Lung (tissue), 12 donors: ENCODE data around the gene PSMB11. TPM values are rescaled to one million over a fixed set of nuclear protein-coding genes. Genes with fewer than 3 reads are reported as not detected.

ENCODE experiments used
- ATAC-seq: fragments of 200-7000 bp; cut with Tn5 transposase; one replicate; pipeline ENCODE4 v1.9.1; 2020; ENCODE audit warnings: moderate number of reproducible peaks; ENCODE audit not compliant: insufficient read depth, low FRiP score
- DNase-seq, 3 donors: peaks; one replicate each; pipeline ENCODE4 v3.0.0-alpha.2; 2013 to 2017
- H3K27ac ChIP-seq, 2 donors: one replicate each; pipeline ENCODE4 v1.5.1; 2013; ENCODE audit warnings: mild to moderate bottlenecking in 2 of 2, moderate library complexity in 2 of 2, control low read depth in 1 of 2, inconsistent platforms in 1 of 2, low read depth in 1 of 2, low read length in 1 of 2
- H3K27me3 ChIP-seq, 3 donors: one replicate each; pipeline ENCODE4 v1.5.1; 2013; ENCODE audit warnings: low read length in 2 of 3; ENCODE audit not compliant: control insufficient read depth in 3 of 3, insufficient read depth in 3 of 3
- H3K36me3 ChIP-seq, 4 donors: one replicate each; pipeline ENCODE4 v1.5.1; 2013; ENCODE audit warnings: low read length in 4 of 4, mild to moderate bottlenecking in 1 of 4, moderate library complexity in 1 of 4; ENCODE audit not compliant: control insufficient read depth in 4 of 4, insufficient read depth in 4 of 4
- H3K4me1 ChIP-seq, 5 donors: one replicate each; pipeline ENCODE4 v1.5.1; 2013; ENCODE audit warnings: low read length in 5 of 5, mild to moderate bottlenecking in 2 of 5, moderate library complexity in 1 of 5; ENCODE audit not compliant: control insufficient read depth in 5 of 5, insufficient read depth in 5 of 5
- H3K4me3 ChIP-seq: one replicate; pipeline ENCODE4 v1.5.1; 2013; ENCODE audit warnings: mild to moderate bottlenecking, control low read depth, moderate library complexity
- H3K9ac ChIP-seq, 2 donors: one replicate each; pipeline ENCODE4 v1.5.1; 2013; ENCODE audit warnings: low read length in 2 of 2, control low read depth in 1 of 2; ENCODE audit not compliant: insufficient read depth in 1 of 2
- H3K9me3 ChIP-seq, 4 donors: one replicate each; pipeline ENCODE4 v1.5.1; 2013; ENCODE audit warnings: low read length in 3 of 4, mild to moderate bottlenecking in 1 of 4, moderate library complexity in 1 of 4; ENCODE audit not compliant: control insufficient read depth in 4 of 4, insufficient read depth in 3 of 4
- WGBS, 2 donors: extraction: QIAGEN DNeasy Blood & Tissue Kit; methylation state at CpG; one replicate each; pipeline ENCODE4 v1.1.7; 2013; 5-methylcytosine and 5-hydroxymethylcytosine counted together
- polyA plus RNA-seq, 2 donors: library from polyadenylated mRNA; stranded (reverse); fragments of 200-250 nt; gene quantifications; one replicate each; pipeline ENCODE4 v1.2.1, GENCODE V29; 2013
- total RNA-seq, 2 donors: library from RNA; depleted of rRNA in 1 of 2; stranded (reverse); fragments of >200 nt in 1 of 2; gene quantifications; one replicate each; pipeline ENCODE4 v1.2.1, GENCODE V29; 2014 to 2021
- TF ChIP-seq, protein P1 (sequence below): IDR thresholded peaks from 2 replicates; pipeline ENCODE4 v1.5.1; 2012; ENCODE audit warnings: mild to moderate bottlenecking; ENCODE audit errors: control extremely low read depth, extremely low read depth
- donor health status: control.
- donor health status: control.
- donor health status: Bipolar disorder and iron deficiency.
- donor health status: healthy.
- donor health status: DM: yes; HTN: yes; CAD: no.

The PSMB11 gene
- total and polyA plus RNA-seq, 4 donors = not detected

GRCh38 chr14:23041729-23042128, 283 bp upstream of the PSMB11 start:
- Histone ChIP-seq H3K9ac (no peak overlapping the region), H3K4me1 (peaks cover 0 to 13% (median 7%) of the 10 kb centered on the region in 5 donors), H3K9me3 (no peaks in the 10 kb centered on the region), H3K36me3 (no peaks in the 10 kb centered on the region), H3K27ac (no peak overlapping the region), H3K4me3 (no peak overlapping the region), H3K27me3 (no peaks in the 10 kb centered on the region)
- DNase-seq = no peak
- ATAC-seq = no peak
- TF ChIP-seq, protein P1, sequence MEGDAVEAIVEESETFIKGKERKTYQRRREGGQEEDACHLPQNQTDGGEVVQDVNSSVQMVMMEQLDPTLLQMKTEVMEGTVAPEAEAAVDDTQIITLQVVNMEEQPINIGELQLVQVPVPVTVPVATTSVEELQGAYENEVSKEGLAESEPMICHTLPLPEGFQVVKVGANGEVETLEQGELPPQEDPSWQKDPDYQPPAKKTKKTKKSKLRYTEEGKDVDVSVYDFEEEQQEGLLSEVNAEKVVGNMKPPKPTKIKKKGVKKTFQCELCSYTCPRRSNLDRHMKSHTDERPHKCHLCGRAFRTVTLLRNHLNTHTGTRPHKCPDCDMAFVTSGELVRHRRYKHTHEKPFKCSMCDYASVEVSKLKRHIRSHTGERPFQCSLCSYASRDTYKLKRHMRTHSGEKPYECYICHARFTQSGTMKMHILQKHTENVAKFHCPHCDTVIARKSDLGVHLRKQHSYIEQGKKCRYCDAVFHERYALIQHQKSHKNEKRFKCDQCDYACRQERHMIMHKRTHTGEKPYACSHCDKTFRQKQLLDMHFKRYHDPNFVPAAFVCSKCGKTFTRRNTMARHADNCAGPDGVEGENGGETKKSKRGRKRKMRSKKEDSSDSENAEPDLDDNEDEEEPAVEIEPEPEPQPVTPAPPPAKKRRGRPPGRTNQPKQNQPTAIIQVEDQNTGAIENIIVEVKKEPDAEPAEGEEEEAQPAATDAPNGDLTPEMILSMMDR = no peak
- WGBS, 2 donors = 87 to 88% methylated on average over 8 of the region's 8 CpGs

DNA sequence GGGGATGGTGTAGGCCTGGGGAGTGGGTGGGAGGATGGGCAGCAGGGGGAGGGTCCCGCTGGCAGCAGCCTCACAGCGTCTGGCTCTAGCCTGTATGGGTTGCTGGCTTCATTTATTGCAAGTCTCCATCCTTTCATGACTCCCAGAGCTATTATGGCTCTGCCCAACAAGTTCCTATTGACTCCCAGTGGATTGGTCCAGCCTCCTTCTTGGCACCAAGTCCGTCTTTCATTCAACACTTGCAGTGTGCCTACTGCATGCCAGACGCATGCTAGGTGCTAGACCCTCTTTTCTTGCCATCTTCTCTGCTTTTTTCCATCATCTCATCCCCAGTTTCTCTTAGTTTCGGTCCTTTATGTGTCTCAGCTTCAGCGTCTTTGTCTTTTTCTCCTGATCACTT, 1.1 kb downstream of the PSMB11 start:
- 92 to 96% methylated on average over 6 of the region's 6 CpGs for whole genome bisulfite sequencing, 2 donors

GRCh38 chr14:23043754-23044153, 1.7 kb downstream of the PSMB11 start:
- Histone ChIP-seq H3K36me3 (no peaks in the 10 kb centered on the region), H3K9ac (peak overlapping the region in 1 of 2 donors; percentile 11), H3K4me3 (no peak overlapping the region), H3K9me3 (no peaks in the 10 kb centered on the region), H3K27ac (no peak overlapping the region), H3K27me3 (no peaks in the 10 kb centered on the region), H3K4me1 (peaks cover 0 to 15% (median 10%) of the 10 kb centered on the region in 5 donors)
- DNase-seq (peak; percentile 39 to 73 (median 52)), ATAC-seq (no peak)
- TF ChIP-seq, protein P1 = no peak
- 75 to 91% methylated on average over 3 of the region's 3 CpGs for whole genome bisulfite sequencing, 2 donors

More for the DNA sequence above, 1.1 kb downstream of the PSMB11 start:
- H3K4me3 ChIP-seq = no peak overlapping the region
- TF ChIP-seq, protein P1 = no peak
- H3K27me3 ChIP-seq = no peaks in the 10 kb centered on the region
- DNase-seq = no peak
- no peak for ATAC-seq
- peak overlapping the region in 1 of 2 donors; percentile 11 for H3K9ac ChIP-seq
- no peak overlapping the region for H3K27ac ChIP-seq
- peaks cover 0 to 15% (median 10%) of the 10 kb centered on the region in 5 donors for H3K4me1 ChIP-seq
- H3K36me3 ChIP-seq = no peaks in the 10 kb centered on the region
- H3K9me3 ChIP-seq = no peaks in the 10 kb centered on the region

- Histone ChIP-seq H3K27ac (peak overlapping the region; percentile 26 to 42), H3K9ac (no peak overlapping the region), H3K36me3 (peaks cover 0 to under 1% (median 0%) of the 10 kb centered on the region in 4 donors), H3K9me3 (no peaks in the 10 kb centered on the region), H3K4me1 (peaks cover 0 to 15% (median 10%) of the 10 kb centered on the region in 5 donors), H3K27me3 (no peaks in the 10 kb centered on the region), H3K4me3 (no peak overlapping the region)
- WGBS, 2 donors = 81 to 87% methylated on average over 8 of the region's 8 CpGs
- TF ChIP-seq, protein P1 = no peak
- DNase-seq (no peak), ATAC-seq (no peak)
Observed at GRCh38 chr14:23044840-23045239, 2.8 kb downstream of the PSMB11 start.
